B cell (primary cell): ENCODE data around the gene GDF11. TPM values are rescaled to one million over a fixed set of nuclear protein-coding genes. Genes with fewer than 3 reads are reported as not detected.

Experiments used
- ATAC-seq: fragments of 200-7000 bp; cut with Tn5 transposase; one replicate; pipeline ENCODE4 v1.10.0; 2021; ENCODE audit warnings: low read depth, mild to moderate bottlenecking, moderate number of reproducible peaks, moderate library complexity
- CTCF ChIA-PET: fragments of 350-600 bp; sonication (Branson Sonifier 250); formaldehyde crosslinking; loops from one replicate; lab custom pipeline; 2021; ENCODE audit warnings: antibody characterized with exemption, inconsistent platforms; lab: Charles Lee
- POLR2A ChIA-PET: fragments of 350-600 bp; sonication (Branson Sonifier 250); formaldehyde crosslinking; loops from one replicate; lab custom pipeline; 2021; ENCODE audit warnings: antibody characterized with exemption; lab: Charles Lee
- DNase-seq: peaks from one replicate; pipeline ENCODE4 v3.0.0; 2013
- H2AFZ ChIP-seq: 2 replicates; pipeline ENCODE4 v1.6.1; 2012; ENCODE audit warnings: mild to moderate bottlenecking, low read depth, low read length; ENCODE audit not compliant: insufficient read depth, poor library complexity, severe bottlenecking
- H3K27ac ChIP-seq, 2 donors: 1 replicate in 1 of 2; 2 replicates in 1 of 2; pipeline ENCODE4 v1.5.1; 2012 to 2013; ENCODE audit warnings: low read length in 2 of 2, mild to moderate bottlenecking in 2 of 2, moderate library complexity in 1 of 2
- H3K27me3 ChIP-seq, 4 experiments: fragments of 200-600 bp in 1 of 4; sonication (generic) in 1 of 4; replicated peaks in 1 of 4; 1 replicate in 2 of 4; 2 replicates in 2 of 4; pipeline versions ENCODE4 v1.6.1 to v1.7.0; 2013 to 2016; ENCODE audit warnings: low read length in 3 of 4, mild to moderate bottlenecking in 2 of 4, mixed read lengths in 1 of 4, moderate library complexity in 1 of 4; ENCODE audit not compliant: insufficient read depth in 4 of 4, control insufficient read depth in 3 of 4; ENCODE audit errors: control extremely low read depth in 1 of 4
- H3K36me3 ChIP-seq, 2 experiments: replicated peaks in 1 of 2; 1 replicate in 1 of 2; 2 replicates in 1 of 2; pipeline versions ENCODE4 v1.6.1 to v1.7.1; 2013; ENCODE audit warnings: low read length in 1 of 2; ENCODE audit not compliant: insufficient read depth in 2 of 2, control insufficient read depth in 1 of 2; ENCODE audit errors: control extremely low read depth in 1 of 2, extremely low read depth in 1 of 2
- H3K4me1 ChIP-seq, 2 donors: fragments of 200-600 bp in 1 of 2; sonication (generic) in 1 of 2; 1 replicate in 1 of 2; 2 replicates in 1 of 2; pipeline versions ENCODE4 v1.5.1 to v1.6.1; 2013 to 2017; ENCODE audit warnings: low read length in 2 of 2; ENCODE audit not compliant: control insufficient read depth in 2 of 2, insufficient read depth in 2 of 2
- H3K4me2 ChIP-seq: replicated peaks from 2 replicates; pipeline ENCODE3; 2012; ENCODE audit warnings: mild to moderate bottlenecking, low read depth, low read length; ENCODE audit not compliant: poor library complexity, severe bottlenecking
- H3K4me3 ChIP-seq, 5 experiments: fragments of 200-600 bp in 1 of 5; sonication (generic) in 1 of 5; 1 replicate in 3 of 5; 2 replicates in 2 of 5; pipeline versions ENCODE4 v1.5.1 to v1.7.0; 2011 to 2016; ENCODE audit warnings: low read length in 4 of 5, mild to moderate bottlenecking in 4 of 5, low read depth in 2 of 5, control low read depth in 1 of 5, moderate library complexity in 1 of 5; ENCODE audit not compliant: insufficient read depth in 1 of 5; ENCODE audit errors: control extremely low read depth in 1 of 5, extremely low read depth in 1 of 5
- H3K79me2 ChIP-seq: fragments of 200-600 bp; sonication (generic); one replicate; pipeline ENCODE4 v1.6.0; 2016; ENCODE audit warnings: low read length; ENCODE audit not compliant: control insufficient read depth, insufficient read depth
- H3K9ac ChIP-seq: fragments of 200-600 bp; sonication (generic); 2 replicates; pipeline ENCODE4 v1.6.1; 2017; ENCODE audit warnings: mild to moderate bottlenecking, low read length, moderate library complexity
- H3K9me3 ChIP-seq, 3 donors: one replicate each; pipeline versions ENCODE4 v1.6.1 to v1.7.1; 2013; ENCODE audit warnings: low read length in 2 of 3; ENCODE audit not compliant: control insufficient read depth in 2 of 3, insufficient read depth in 1 of 3; ENCODE audit errors: control extremely low read depth in 1 of 3
- H4K20me1 ChIP-seq: 2 replicates; pipeline ENCODE4 v1.6.0; 2012; ENCODE audit warnings: mild to moderate bottlenecking, low read length; ENCODE audit not compliant: insufficient read depth, control insufficient read depth, poor library complexity, severe bottlenecking
- H3K27ac Mint-ChIP-seq: one replicate; pipeline ENCODE4 v1.8.0; 2021; ENCODE audit warnings: mixed read lengths
- H3K27me3 Mint-ChIP-seq: one replicate; pipeline ENCODE4 v1.8.0; 2021; ENCODE audit warnings: mixed read lengths
- H3K4me1 Mint-ChIP-seq: one replicate; pipeline ENCODE4 v1.8.0; 2021; ENCODE audit warnings: mixed read lengths
- H3K4me3 Mint-ChIP-seq: one replicate; pipeline ENCODE4 v1.8.0; 2021; ENCODE audit warnings: mixed read lengths
- H3K9me3 Mint-ChIP-seq: one replicate; pipeline ENCODE4 v1.8.0; 2022; ENCODE audit warnings: mixed read lengths; ENCODE audit not compliant: insufficient read depth
- EZH2 ChIP-seq: IDR thresholded peaks from 2 replicates; pipeline ENCODE4 v1.6.1; 2012; ENCODE audit warnings: borderline replicate concordance, low read depth, mild to moderate bottlenecking, moderate library complexity, low read length; ENCODE audit not compliant: insufficient read depth, poor library complexity, severe bottlenecking
- WGBS: methylation state at CpG from one replicate; pipeline ENCODE4 v1.1.5; 2013; ENCODE audit warnings: missing lambda C conversion rate; ENCODE audit not compliant: insufficient coverage; 5-methylcytosine and 5-hydroxymethylcytosine counted together
- intact Hi-C: fragments of 100-400 bp; cut with micrococcal nuclease; formaldehyde crosslinking; loops from one replicate; pipeline ENCODE4 v1.10.0; 2022
- polyA plus RNA-seq: library from polyadenylated mRNA; depleted of rRNA; stranded (reverse); fragments of >200 nt; gene quantifications from 2 replicates; pipeline ENCODE4 v1.2.3, GENCODE V29; 2012
- total RNA-seq, 2 donors: library from RNA; stranded (reverse); fragments of 120-200 nt in 1 of 2; gene quantifications; 1 replicate in 1 of 2; 2 replicates in 1 of 2; pipeline versions ENCODE4 v1.2.3 to v1.2.4, GENCODE V29; 2013 to 2022
- TF ChIP-seq, protein P1 (sequence below): fragments of 200-600 bp; IDR thresholded peaks from one replicate; pipeline ENCODE4 v1.8.0; 2022; ENCODE audit warnings: antibody characterized with exemption, mild to moderate bottlenecking

Gene GDF11
- total and polyA plus RNA-seq, 2 donors (not counting 1 experiment from before 2014, with no cell fraction given) = 4.4 to 11.3 TPM

GRCh38 chr12:55780685-55781084 is 37.8 kb downstream of the GDF11 start:
- no CpG with 5 or more reads among the region's 2 CpGs for WGBS
- no peaks in the 10 kb centered on the region for H3K9me3 Mint-ChIP-seq
- ChIA-PET POLR2A (no interaction called here), CTCF (interaction anchor here (0.6 kb wide), 1 partner anchor 1501 kb away, joined by 3 read pairs; no protein-coding TSS in a partner anchor)
- Histone ChIP-seq H3K9ac (no peak overlapping the region), H3K4me1 (no peaks in the 10 kb centered on the region), H3K9me3 (no peaks in the 10 kb centered on the region), H3K4me3 (no peak overlapping the region), H3K79me2 (peaks cover 15% of the 10 kb centered on the region), H3K36me3 (peaks cover 19 to 69% of the 10 kb centered on the region in 2 experiments), H3K27ac (no peak overlapping the region), H4K20me1 (peaks cover 5% of the 10 kb centered on the region), H2AFZ (no peak overlapping the region), H3K4me2 (no peak overlapping the region), H3K27me3 (no peaks in the 10 kb centered on the region)
- H3K4me3 Mint-ChIP-seq = no peak overlapping the region
- intact Hi-C loops = no loop called here
- ATAC-seq (no peak), DNase-seq (no peak)
- H3K27me3 Mint-ChIP-seq = no peaks in the 10 kb centered on the region
- no peak overlapping the region for H3K27ac Mint-ChIP-seq
- TF ChIP-seq EZH2 = no peak
- TF ChIP-seq, protein P1, sequence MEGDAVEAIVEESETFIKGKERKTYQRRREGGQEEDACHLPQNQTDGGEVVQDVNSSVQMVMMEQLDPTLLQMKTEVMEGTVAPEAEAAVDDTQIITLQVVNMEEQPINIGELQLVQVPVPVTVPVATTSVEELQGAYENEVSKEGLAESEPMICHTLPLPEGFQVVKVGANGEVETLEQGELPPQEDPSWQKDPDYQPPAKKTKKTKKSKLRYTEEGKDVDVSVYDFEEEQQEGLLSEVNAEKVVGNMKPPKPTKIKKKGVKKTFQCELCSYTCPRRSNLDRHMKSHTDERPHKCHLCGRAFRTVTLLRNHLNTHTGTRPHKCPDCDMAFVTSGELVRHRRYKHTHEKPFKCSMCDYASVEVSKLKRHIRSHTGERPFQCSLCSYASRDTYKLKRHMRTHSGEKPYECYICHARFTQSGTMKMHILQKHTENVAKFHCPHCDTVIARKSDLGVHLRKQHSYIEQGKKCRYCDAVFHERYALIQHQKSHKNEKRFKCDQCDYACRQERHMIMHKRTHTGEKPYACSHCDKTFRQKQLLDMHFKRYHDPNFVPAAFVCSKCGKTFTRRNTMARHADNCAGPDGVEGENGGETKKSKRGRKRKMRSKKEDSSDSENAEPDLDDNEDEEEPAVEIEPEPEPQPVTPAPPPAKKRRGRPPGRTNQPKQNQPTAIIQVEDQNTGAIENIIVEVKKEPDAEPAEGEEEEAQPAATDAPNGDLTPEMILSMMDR = no peak
- no peaks in the 10 kb centered on the region for H3K4me1 Mint-ChIP-seq

DNA sequence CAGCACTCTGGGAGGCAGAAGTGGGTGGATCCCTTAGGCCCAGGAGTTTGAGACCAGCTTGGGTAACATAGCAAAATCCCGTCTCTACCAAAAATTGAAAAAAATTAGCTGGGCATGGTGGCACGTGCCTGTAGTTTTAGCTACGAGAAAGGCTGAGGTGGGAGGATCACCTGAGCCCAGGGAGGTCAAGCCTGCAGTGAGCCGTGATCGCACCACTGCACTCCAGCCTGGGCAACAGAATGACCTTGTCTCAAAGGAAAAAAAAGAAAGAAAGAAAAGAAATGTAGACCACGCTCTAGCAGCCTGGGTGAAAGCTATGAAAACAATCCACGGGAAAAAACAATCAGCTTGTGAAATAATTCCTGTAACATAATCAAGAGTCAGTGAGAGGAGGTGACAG is 45.6 kb downstream of the GDF11 start:
- H2AFZ ChIP-seq = no peak overlapping the region
- DNase-seq (no peak), ATAC-seq (no peak)
- POLR2A ChIA-PET = no interaction called here
- no peaks in the 10 kb centered on the region for H3K4me1 Mint-ChIP-seq
- no peaks in the 10 kb centered on the region for H4K20me1 ChIP-seq
- 99% methylated on average over 7 of the region's 7 CpGs for WGBS
- CTCF ChIA-PET = interaction anchor here (1.2 to 2.5 kb wide), 2 partner anchors 8 to 15 kb away, joined by 5 to 6 read pairs; no protein-coding TSS in a partner anchor
- H3K9me3 Mint-ChIP-seq = no peaks in the 10 kb centered on the region
- H3K27ac ChIP-seq = no peak overlapping the region
- no peak overlapping the region for H3K9ac ChIP-seq
- peaks cover 32% of the 10 kb centered on the region for H3K79me2 ChIP-seq
- H3K27ac Mint-ChIP-seq = no peak overlapping the region
- H3K27me3 Mint-ChIP-seq = no peaks in the 10 kb centered on the region
- intact Hi-C loops = no loop called here
- H3K27me3 ChIP-seq = no peaks in the 10 kb centered on the region
- no peaks in the 10 kb centered on the region for H3K4me1 ChIP-seq
- H3K4me2 ChIP-seq = no peak overlapping the region
- TF ChIP-seq, protein P1 = no peak
- TF ChIP-seq EZH2 = no peak
- H3K9me3 ChIP-seq = no peaks in the 10 kb centered on the region
- no peak overlapping the region for H3K4me3 Mint-ChIP-seq
- peaks cover 19 to 68% of the 10 kb centered on the region in 2 experiments for H3K36me3 ChIP-seq
- no peak overlapping the region for H3K4me3 ChIP-seq
